Gastrocnemius medialis (tissue), 4 donors: Measurements from ENCODE around the gene DRC7. TPM values are rescaled to one million over a fixed set of nuclear protein-coding genes. Genes with fewer than 3 reads are reported as not detected.

ENCODE experiments used
- ATAC-seq, 2 donors: fragments of 150-250 bp; one replicate each; pipeline ENCODE4 v1.9.1; 2016
- DNase-seq, 2 donors: peaks; one replicate each; pipeline ENCODE4 v3.0.0-alpha.2; 2019
- H3K27ac ChIP-seq, 4 donors: fragments of 200-600 bp; sonication (generic); 1 replicate in 1 of 4; 2 replicates in 3 of 4; pipeline ENCODE4 v1.5.1; 2016 to 2018; ENCODE audit warnings: mild to moderate bottlenecking in 2 of 4, moderate library complexity in 1 of 4
- H3K27me3 ChIP-seq, 3 donors: fragments of 200-600 bp; sonication (generic) in 2 of 3; 1 replicate in 1 of 3; 2 replicates in 2 of 3; pipeline versions ENCODE4 v1.5.1 to v1.6.0; 2016 to 2019; ENCODE audit warnings: mild to moderate bottlenecking in 1 of 3, moderate library complexity in 1 of 3
- H3K36me3 ChIP-seq, 2 donors: fragments of 200-600 bp; sonication (generic) in 1 of 2; one replicate each; pipeline ENCODE4 v1.5.1; 2017 to 2018
- H3K4me1 ChIP-seq, 2 donors: fragments of 200-600 bp; sonication (generic) in 1 of 2; one replicate each; pipeline ENCODE4 v1.5.1; 2016 to 2017; ENCODE audit warnings: mild to moderate bottlenecking in 2 of 2
- H3K4me3 ChIP-seq, 4 donors: fragments of 200-600 bp; sonication (generic) in 3 of 4; 1 replicate in 1 of 4; 2 replicates in 3 of 4; pipeline ENCODE4 v1.5.1; 2016 to 2019; ENCODE audit warnings: mild to moderate bottlenecking in 2 of 4
- H3K9me3 ChIP-seq, 3 donors: fragments of 200-600 bp; sonication (generic) in 2 of 3; 1 replicate in 1 of 3; 2 replicates in 2 of 3; pipeline ENCODE4 v1.5.1; 2016 to 2019
- POLR2A ChIP-seq, 2 donors: fragments of 450-650 bp; IDR thresholded peaks; one replicate each; pipeline ENCODE4 v1.6.1; 2017; ENCODE audit warnings: antibody characterized with exemption in 2 of 2, mild to moderate bottlenecking in 2 of 2, moderate library complexity in 2 of 2
- in situ Hi-C, 4 donors: fragments of 200-750 bp; cut with MboI; loops; one replicate each; pipeline versions ENCODE4 v1.15.0 to v1.8.0; 2017; ENCODE audit warnings: low sequenced_read_pairs in 4 of 4
- intact Hi-C: fragments of 100-400 bp; cut with DNase I; formaldehyde crosslinking; loops from one replicate; pipeline ENCODE4 v1.15.1; 2023; ENCODE audit warnings: low total_unique reads
- total RNA-seq, 4 donors: library from RNA; depleted of rRNA; stranded (reverse); fragments of >200 nt; gene quantifications; one replicate each; pipeline versions ENCODE4 v1.1.0 to v1.2.3, GENCODE V29; 2016
- TF ChIP-seq, protein P1 (sequence below), 5 experiments: fragments of 450-650 bp in 3 of 5; fragments of 200-600 bp in 2 of 5; sonication (generic) in 2 of 5; IDR thresholded peaks in 4 of 5; conservative IDR thresholded peaks in 1 of 5; 1 replicate in 4 of 5; 2 replicates in 1 of 5; pipeline ENCODE4 v1.5.1; 2016 to 2019; ENCODE audit warnings: antibody characterized with exemption in 5 of 5, mild to moderate bottlenecking in 3 of 5, moderate library complexity in 3 of 5

The DRC7 gene
- total RNA-seq, 4 donors from 2014 or later = not detected

DNA sequence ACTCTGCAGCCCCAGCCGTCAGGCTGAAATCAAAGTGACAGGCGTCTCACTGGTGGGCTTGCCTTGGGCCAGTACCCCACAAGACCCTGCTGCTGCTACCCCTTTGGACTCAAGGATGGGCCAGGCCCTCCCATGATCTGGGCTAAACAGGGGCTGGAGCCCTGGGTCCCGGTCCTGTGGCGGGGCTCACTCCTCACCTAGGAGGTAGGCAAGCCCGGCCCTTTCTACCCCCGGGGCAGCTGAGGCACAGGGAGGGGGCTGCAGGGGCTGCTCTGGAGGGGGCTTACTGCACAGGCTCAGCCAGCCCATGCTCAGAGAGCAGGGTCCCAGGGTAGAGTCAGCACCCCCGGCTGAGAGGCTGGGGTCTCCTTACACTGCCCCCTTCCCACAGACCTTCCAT is 64.5 kb downstream of the DRC7 start:
- ATAC-seq (no peak), DNase-seq (no peak)
- TF ChIP-seq POLR2A (IDR thresholded peaks at IDR 0.05) = no peak
- TF ChIP-seq, protein P1, sequence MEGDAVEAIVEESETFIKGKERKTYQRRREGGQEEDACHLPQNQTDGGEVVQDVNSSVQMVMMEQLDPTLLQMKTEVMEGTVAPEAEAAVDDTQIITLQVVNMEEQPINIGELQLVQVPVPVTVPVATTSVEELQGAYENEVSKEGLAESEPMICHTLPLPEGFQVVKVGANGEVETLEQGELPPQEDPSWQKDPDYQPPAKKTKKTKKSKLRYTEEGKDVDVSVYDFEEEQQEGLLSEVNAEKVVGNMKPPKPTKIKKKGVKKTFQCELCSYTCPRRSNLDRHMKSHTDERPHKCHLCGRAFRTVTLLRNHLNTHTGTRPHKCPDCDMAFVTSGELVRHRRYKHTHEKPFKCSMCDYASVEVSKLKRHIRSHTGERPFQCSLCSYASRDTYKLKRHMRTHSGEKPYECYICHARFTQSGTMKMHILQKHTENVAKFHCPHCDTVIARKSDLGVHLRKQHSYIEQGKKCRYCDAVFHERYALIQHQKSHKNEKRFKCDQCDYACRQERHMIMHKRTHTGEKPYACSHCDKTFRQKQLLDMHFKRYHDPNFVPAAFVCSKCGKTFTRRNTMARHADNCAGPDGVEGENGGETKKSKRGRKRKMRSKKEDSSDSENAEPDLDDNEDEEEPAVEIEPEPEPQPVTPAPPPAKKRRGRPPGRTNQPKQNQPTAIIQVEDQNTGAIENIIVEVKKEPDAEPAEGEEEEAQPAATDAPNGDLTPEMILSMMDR (IDR thresholded peaks at IDR 0.05 in 4 of 5, conservative IDR thresholded peaks at IDR 0.05 in 1 of 5) = no peak
- in situ Hi-C loops (loop anchor here in 2 of 4 donors (10.0 to 25.0 kb wide), 2 partner anchors 246 to 253 kb away; partner anchors contain the start of genes USB1 (in 2 of the 2) and ZNF319 (in 2 of the 2)), intact Hi-C loops (no loop called here)
- Histone ChIP-seq H3K9me3 (no peaks in the 10 kb centered on the region), H3K4me3 (no peak overlapping the region), H3K27me3 (no peaks in the 10 kb centered on the region), H3K4me1 (no peaks in the 10 kb centered on the region), H3K36me3 (peaks cover 0 to 13% of the 10 kb centered on the region in 2 donors), H3K27ac (no peak overlapping the region)

DNA sequence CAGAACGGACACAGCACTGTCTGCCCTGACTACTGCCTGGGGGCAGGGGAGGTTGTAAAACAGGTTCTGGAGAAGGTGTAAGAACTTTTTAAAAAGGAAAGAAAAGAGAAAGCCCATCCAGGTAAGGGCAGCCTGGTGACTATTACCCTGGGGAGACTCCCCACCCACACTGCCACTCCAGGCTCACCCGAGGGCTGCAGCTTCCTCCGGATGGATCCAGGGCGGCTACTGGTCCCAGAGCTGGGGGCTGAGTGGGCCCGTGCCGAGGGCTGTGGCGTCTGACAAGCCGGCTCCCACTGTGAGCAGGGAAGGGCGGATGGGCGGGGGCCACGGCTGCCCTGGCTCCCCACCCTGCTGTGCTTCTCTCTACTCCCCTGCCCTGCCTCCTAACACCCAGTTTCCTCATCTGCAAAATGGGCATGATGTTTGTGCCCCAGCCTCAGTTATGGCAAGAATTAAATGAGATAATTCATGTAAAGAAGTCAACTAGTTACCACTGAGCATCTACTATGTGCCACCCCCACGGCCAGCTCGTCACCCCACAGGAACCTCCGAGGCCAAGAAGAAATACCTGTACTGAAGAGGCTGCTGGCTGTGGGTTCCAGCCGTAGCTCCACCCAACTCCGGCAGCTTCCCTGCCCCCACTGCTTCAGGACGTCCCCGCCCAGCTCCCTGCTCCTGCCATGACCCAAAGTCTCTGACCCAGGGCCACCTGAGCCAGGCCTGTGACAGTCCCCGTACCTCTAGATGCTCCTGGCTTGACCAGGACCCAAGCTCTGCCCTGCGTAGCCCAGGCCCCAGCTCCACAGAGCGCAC is 65.1 kb downstream of the DRC7 start:
- TF ChIP-seq, protein P1 (IDR thresholded peaks at IDR 0.05 in 4 of 5, conservative IDR thresholded peaks at IDR 0.05 in 1 of 5) = no peak
- no peak for TF ChIP-seq POLR2A (IDR thresholded peaks at IDR 0.05)
- intact Hi-C loops (no loop called here), in situ Hi-C loops (loop anchor here in 2 of 4 donors (10.0 to 25.0 kb wide), 2 partner anchors 245 to 253 kb away; partner anchors contain the start of genes USB1 (in 2 of the 2) and ZNF319 (in 2 of the 2))
- no peak for ATAC-seq
- Histone ChIP-seq H3K4me1 (no peaks in the 10 kb centered on the region), H3K27ac (no peak overlapping the region), H3K4me3 (no peak overlapping the region), H3K27me3 (no peaks in the 10 kb centered on the region), H3K36me3 (peaks cover 0 to 13% of the 10 kb centered on the region in 2 donors), H3K9me3 (no peaks in the 10 kb centered on the region)
- no peak for DNase-seq

DNA sequence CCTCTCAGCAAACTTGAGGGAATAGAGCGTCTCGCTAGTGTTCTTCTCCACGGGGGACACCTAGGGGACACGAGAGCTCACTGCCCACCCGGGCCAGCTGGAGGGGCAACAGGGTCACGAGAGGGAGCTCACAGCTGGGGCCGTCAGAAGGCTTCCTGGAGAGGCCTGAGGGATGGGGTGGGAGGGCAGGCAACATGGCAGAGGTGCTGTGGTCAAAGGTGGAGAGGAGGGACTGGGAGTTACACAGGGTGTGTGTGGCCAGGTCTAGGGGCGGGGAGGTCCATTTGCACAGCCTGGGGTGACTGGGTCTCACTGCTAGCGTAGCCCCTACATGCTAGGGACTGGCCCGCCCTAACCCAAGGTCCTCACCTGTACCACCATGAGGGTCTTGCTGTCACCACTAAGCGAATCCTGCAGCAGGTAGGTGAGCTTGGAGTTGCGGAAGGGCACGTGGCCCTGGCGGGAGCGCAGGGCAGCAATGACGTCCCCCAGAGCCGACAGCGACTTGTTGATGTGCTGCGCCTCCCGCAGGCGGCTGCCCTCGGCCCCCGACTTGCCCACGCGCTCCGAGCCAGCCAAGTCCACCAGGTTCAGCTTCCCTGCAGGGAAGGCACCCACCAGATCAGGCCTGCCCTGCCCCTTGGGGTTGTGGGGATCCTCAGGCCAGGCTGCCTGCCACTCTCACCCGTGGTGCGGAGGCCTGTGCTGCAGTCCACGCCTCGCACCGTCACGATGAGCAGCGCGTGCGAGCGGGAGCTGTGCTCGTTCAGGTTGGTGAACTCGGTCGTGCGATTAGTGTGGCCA is 66.0 kb downstream of the DRC7 start:
- no peak overlapping the region for H3K4me3 ChIP-seq
- intact Hi-C loops (no loop called here), in situ Hi-C loops (loop anchor here in 1 of 4 donors (25.0 kb wide), 1 partner anchor 252 kb away; the partner anchor contains the start of genes USB1 and ZNF319)
- no peaks in the 10 kb centered on the region for H3K9me3 ChIP-seq
- no peaks in the 10 kb centered on the region for H3K27me3 ChIP-seq
- DNase-seq (no peak), ATAC-seq (no peak)
- H3K36me3 ChIP-seq = peaks cover 0 to 9% of the 10 kb centered on the region in 2 donors
- no peaks in the 10 kb centered on the region for H3K4me1 ChIP-seq
- TF ChIP-seq, protein P1 (IDR thresholded peaks at IDR 0.05 in 4 of 5, conservative IDR thresholded peaks at IDR 0.05 in 1 of 5) = no peak
- H3K27ac ChIP-seq = no peak overlapping the region

DNA sequence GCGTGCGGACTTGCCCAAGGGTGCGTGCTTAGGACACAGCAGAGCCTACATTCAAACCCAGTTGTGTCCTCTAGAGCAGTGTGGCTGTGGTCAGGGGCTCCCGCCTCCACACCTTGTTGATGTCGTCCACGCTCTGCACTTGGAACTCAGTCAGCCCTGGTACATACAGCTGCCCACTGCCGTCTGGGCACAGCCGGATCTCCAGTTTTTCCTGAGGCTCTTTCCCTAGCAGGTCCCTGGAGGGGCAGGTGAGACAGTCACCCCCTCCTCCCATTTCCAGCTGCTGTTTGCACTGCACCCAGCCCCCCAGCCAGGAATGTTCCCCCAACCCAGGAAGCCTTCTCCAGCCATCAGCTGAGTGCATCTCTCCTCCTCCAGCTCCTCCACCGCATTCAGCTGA is 66.7 kb downstream of the DRC7 start:
- Histone ChIP-seq H3K4me1 (no peaks in the 10 kb centered on the region), H3K27ac (no peak overlapping the region), H3K9me3 (no peaks in the 10 kb centered on the region), H3K27me3 (no peaks in the 10 kb centered on the region), H3K36me3 (peaks cover 0 to 1% of the 10 kb centered on the region in 2 donors), H3K4me3 (no peak overlapping the region)
- intact Hi-C loops = no loop called here
- in situ Hi-C loops = loop anchor here in 1 of 4 donors (25.0 kb wide), 1 partner anchor 251 kb away; the partner anchor contains the start of genes USB1 and ZNF319
- DNase-seq (no peak), ATAC-seq (no peak)
- TF ChIP-seq, protein P1 (IDR thresholded peaks at IDR 0.05 in 4 of 5, conservative IDR thresholded peaks at IDR 0.05 in 1 of 5) = no peak
- no peak for TF ChIP-seq POLR2A (IDR thresholded peaks at IDR 0.05)
